H1 (cell line): Measurements from ENCODE around the gene NLN. TPM values are rescaled to one million over a fixed set of nuclear protein-coding genes. Genes with fewer than 3 reads are reported as not detected.

Source experiments
- CTCF ChIA-PET: fragments of 300-600 bp; sonication (Branson Sonifier 250); formaldehyde crosslinking; loops from one replicate; lab custom pipeline; 2021; ENCODE audit not compliant: partially characterized antibody; lab: Charles Lee
- POLR2A ChIA-PET: fragments of 300-600 bp; sonication (Branson Sonifier 250); formaldehyde crosslinking; loops from one replicate; lab custom pipeline; 2021; ENCODE audit warnings: inconsistent platforms; ENCODE audit not compliant: partially characterized antibody; lab: Charles Lee
- DNase-seq, 2 experiments: peaks; one replicate each; pipeline versions ENCODE4 v3.0.0 to v3.0.0-alpha.2; 2010 to 2022; ENCODE audit warnings: low spot score in 2 of 2, low read depth in 1 of 2, mixed read lengths in 1 of 2
- FAIRE-seq: peaks from 2 replicates; lab custom pipeline; 2011; peaks lifted over from hg19 to GRCh38; lab: Jason Lieb, UNC
- H2AFZ ChIP-seq: 2 replicates; pipeline ENCODE4 v1.8.1; 2012; ENCODE audit warnings: low read length, inconsistent platforms
- H2AK5ac ChIP-seq: 2 replicates; pipeline ENCODE4 v1.6.1; 2013; ENCODE audit warnings: low read depth, low read length
- H2BK120ac ChIP-seq: replicated peaks from 2 replicates; pipeline ENCODE3; 2013; ENCODE audit warnings: low read depth, low read length, inconsistent platforms
- H2BK12ac ChIP-seq: 2 replicates; pipeline ENCODE4 v1.6.1; 2013; ENCODE audit warnings: low read depth, low read length
- H2BK15ac ChIP-seq: 2 replicates; pipeline ENCODE4 v1.6.1; 2013; ENCODE audit warnings: low read length
- H2BK20ac ChIP-seq: 2 replicates; pipeline ENCODE4 v1.6.1; 2013; ENCODE audit warnings: low read length
- H2BK5ac ChIP-seq: 2 replicates; pipeline ENCODE4 v1.6.1; 2013; ENCODE audit warnings: low read depth, low read length
- H3K14ac ChIP-seq: 2 replicates; pipeline ENCODE4 v1.6.1; 2013; ENCODE audit warnings: inconsistent platforms; ENCODE audit not compliant: insufficient read length
- H3K18ac ChIP-seq: 2 replicates; pipeline ENCODE4 v1.6.1; 2013; ENCODE audit warnings: low read length; ENCODE audit errors: extremely low read depth
- H3K23ac ChIP-seq: 2 replicates; pipeline ENCODE4 v1.6.1; 2013; ENCODE audit warnings: inconsistent platforms; ENCODE audit not compliant: insufficient read length
- H3K23me2 ChIP-seq: 2 replicates; pipeline ENCODE4 v1.6.1; 2013; ENCODE audit warnings: low read depth, low read length
- H3K27ac ChIP-seq: 2 replicates; pipeline ENCODE4 v1.6.1; 2011; ENCODE audit warnings: low read depth, low read length, inconsistent platforms
- H3K27me3 ChIP-seq, 4 experiments: replicated peaks in 1 of 4; 1 replicate in 1 of 4; 2 replicates in 3 of 4; pipeline versions ENCODE4 v1.6.1 to v1.8.1; 2011 to 2013; ENCODE audit warnings: low read length in 3 of 4, mild to moderate bottlenecking in 3 of 4, inconsistent platforms in 2 of 4, mixed read lengths in 2 of 4, moderate library complexity in 1 of 4; ENCODE audit not compliant: control insufficient read depth in 3 of 4, insufficient read depth in 3 of 4; ENCODE audit errors: extremely low read depth in 1 of 4
- H3K36me3 ChIP-seq, 4 experiments: 2 replicates each; pipeline versions ENCODE4 v1.6.1 to v1.8.1; 2011 to 2013; ENCODE audit warnings: mild to moderate bottlenecking in 4 of 4, low read length in 3 of 4, moderate library complexity in 2 of 4, control low read depth in 1 of 4, inconsistent platforms in 1 of 4; ENCODE audit not compliant: insufficient read depth in 4 of 4, control insufficient read depth in 2 of 4
- H3K4ac ChIP-seq: replicated peaks from 2 replicates; pipeline ENCODE3; 2013; ENCODE audit warnings: low read length, low read depth, mixed read lengths, inconsistent platforms; ENCODE audit not compliant: insufficient read length
- H3K4me1 ChIP-seq, 4 experiments: replicated peaks in 1 of 4; 1 replicate in 1 of 4; 2 replicates in 3 of 4; pipeline versions ENCODE4 v1.6.1 to v1.8.1; 2011 to 2013; ENCODE audit warnings: low read length in 3 of 4, inconsistent platforms in 2 of 4, mixed read lengths in 1 of 4; ENCODE audit not compliant: insufficient read depth in 4 of 4, control insufficient read depth in 3 of 4
- H3K4me2 ChIP-seq, 2 experiments: 2 replicates each; pipeline versions ENCODE4 v1.6.1 to v1.8.1; 2011 to 2013; ENCODE audit warnings: low read depth in 2 of 2, low read length in 2 of 2, control low read depth in 1 of 2, inconsistent platforms in 1 of 2, mild to moderate bottlenecking in 1 of 2; ENCODE audit not compliant: insufficient read depth in 1 of 2
- H3K4me3 ChIP-seq, 4 experiments: fragments of 200-600, 300-600 bp in 1 of 4; sonication (generic), shearing (Covaris generic), sonication (Bioruptor Twin) in 1 of 4; 2 replicates each; pipeline versions ENCODE4 v1.5.1 to v1.8.1; 2011 to 2016; ENCODE audit warnings: low read length in 4 of 4, low read depth in 3 of 4, control low read depth in 2 of 4, inconsistent platforms in 2 of 4, mild to moderate bottlenecking in 2 of 4, mixed read lengths in 1 of 4, moderate library complexity in 1 of 4; ENCODE audit not compliant: insufficient read depth in 2 of 4; ENCODE audit errors: extremely low read depth in 1 of 4
- H3K56ac ChIP-seq: replicated peaks from 2 replicates; pipeline ENCODE3; 2013; ENCODE audit warnings: low read depth, mild to moderate bottlenecking, mixed read lengths, low read length, inconsistent platforms; ENCODE audit not compliant: insufficient read length
- H3K79me1 ChIP-seq: 2 replicates; pipeline ENCODE4 v1.6.1; 2013; ENCODE audit warnings: low read depth, low read length, control low read depth
- H3K79me2 ChIP-seq, 2 experiments: 2 replicates each; pipeline versions ENCODE4 v1.6.1 to v1.8.1; 2012 to 2013; ENCODE audit warnings: low read length in 2 of 2, mild to moderate bottlenecking in 2 of 2, inconsistent platforms in 1 of 2; ENCODE audit not compliant: insufficient read depth in 2 of 2, control insufficient read depth in 1 of 2
- H3K9ac ChIP-seq, 4 experiments: replicated peaks in 1 of 4; 1 replicate in 1 of 4; 2 replicates in 3 of 4; pipeline versions ENCODE4 v1.6.1 to v1.8.1; 2011 to 2013; ENCODE audit warnings: low read depth in 3 of 4, low read length in 3 of 4, control low read depth in 2 of 4, mild to moderate bottlenecking in 2 of 4, moderate library complexity in 2 of 4, inconsistent platforms in 1 of 4; ENCODE audit errors: extremely low read depth in 1 of 4
- H3K9me3 ChIP-seq, 2 experiments: 2 replicates each; pipeline versions ENCODE4 v1.6.1 to v1.8.1; 2012 to 2013; ENCODE audit warnings: mild to moderate bottlenecking in 2 of 2, moderate library complexity in 2 of 2, control low read depth in 1 of 2, inconsistent platforms in 1 of 2, low read depth in 1 of 2, low read length in 1 of 2, mixed read lengths in 1 of 2; ENCODE audit not compliant: insufficient read depth in 2 of 2
- H4K20me1 ChIP-seq, 2 experiments: replicated peaks in 1 of 2; 2 replicates each; pipeline versions ENCODE3 to v1.8.1; 2011 to 2013; ENCODE audit warnings: inconsistent platforms in 2 of 2, low read length in 2 of 2, mild to moderate bottlenecking in 1 of 2; ENCODE audit not compliant: insufficient read depth in 2 of 2, control insufficient read depth in 1 of 2
- H4K5ac ChIP-seq: 2 replicates; pipeline ENCODE4 v1.6.1; 2013; ENCODE audit warnings: low read length, low read depth, mixed read lengths, inconsistent platforms; ENCODE audit not compliant: insufficient read length
- H4K8ac ChIP-seq: 2 replicates; pipeline ENCODE4 v1.8.0; 2013; ENCODE audit warnings: mild to moderate bottlenecking, moderate library complexity, low read length, inconsistent platforms; ENCODE audit not compliant: insufficient read depth; ENCODE audit errors: extremely low read depth
- H4K91ac ChIP-seq: replicated peaks from 2 replicates; pipeline ENCODE3; 2013; ENCODE audit warnings: low read length, mixed read lengths, inconsistent platforms; ENCODE audit not compliant: insufficient read length
- BACH1 ChIP-seq: IDR thresholded peaks from 2 replicates; pipeline ENCODE4 v1.6.1; 2012; ENCODE audit warnings: low read length, improper control_type of control experiment
- CBX8 ChIP-seq: fragments of 300-800, 300-1000 bp; sonication (generic); IDR thresholded peaks from 2 replicates; pipeline ENCODE4 v1.7.1; 2016; ENCODE audit warnings: low read depth, low read length, borderline replicate concordance
- CHD1 ChIP-seq: IDR thresholded peaks from 2 replicates; pipeline ENCODE4 v1.6.1; 2012; ENCODE audit warnings: low read depth, low read length, improper control_type of control experiment
- GABPA ChIP-seq: IDR thresholded peaks from 2 replicates; pipeline ENCODE4 v1.6.1; 2011; ENCODE audit warnings: mild to moderate bottlenecking, low read length, moderate library complexity, borderline replicate concordance; ENCODE audit not compliant: insufficient read depth
- HDAC2 ChIP-seq, 2 experiments: fragments of 300-600 bp in 1 of 2; sonication (generic) in 1 of 2; IDR thresholded peaks; 2 replicates each; pipeline ENCODE4 v1.6.1; 2011 to 2012; ENCODE audit warnings: low read depth in 2 of 2, low read length in 2 of 2, mild to moderate bottlenecking in 2 of 2, moderate library complexity in 2 of 2, borderline replicate concordance in 1 of 2, inconsistent platforms in 1 of 2
- MAFK ChIP-seq: IDR thresholded peaks from 2 replicates; pipeline ENCODE4 v1.6.1; 2012; ENCODE audit warnings: low read depth, mild to moderate bottlenecking, improper control_type of control experiment, low read length
- USF2 ChIP-seq: IDR thresholded peaks from 2 replicates; pipeline ENCODE4 v1.6.1; 2011; ENCODE audit warnings: low read length, improper control_type of control experiment
- YY1 ChIP-seq: IDR thresholded peaks from 2 replicates; pipeline ENCODE4 v1.6.1; 2011; ENCODE audit warnings: low read depth, mild to moderate bottlenecking, low read length
- WGBS, 2 experiments: shearing (Covaris generic) in 1 of 2; methylation state at CpG; one replicate each; pipeline versions ENCODE4 v1.1.6 to v1.1.7; 2013 to 2015; ENCODE audit warnings: low lambda C conversion rate in 2 of 2, mixed read lengths in 2 of 2, inconsistent platforms in 1 of 2, low coverage in 1 of 2, missing lambda C conversion rate in 1 of 2; ENCODE audit not compliant: insufficient replicate concordance in 2 of 2, insufficient coverage in 1 of 2, insufficient read length in 1 of 2; ENCODE audit errors: extremely low coverage in 1 of 2, missing lambda C conversion rate in 1 of 2; 5-methylcytosine and 5-hydroxymethylcytosine counted together
- polyA plus RNA-seq, 7 experiments: library from polyadenylated mRNA; depleted of rRNA in 3 of 7; stranded (reverse) in 5 of 7; unstranded in 2 of 7; fragments of >200 nt in 5 of 7; fragments of 200-250 nt in 2 of 7; gene quantifications; 1 replicate in 5 of 7; 2 replicates in 1 of 7; 4 replicates in 1 of 7; pipeline versions ENCODE4 v1.2.1 to v1.2.3, GENCODE V29; 2011 to 2013; ENCODE audit warnings: missing spikeins in 2 of 7, mixed read lengths in 2 of 7
- total RNA-seq: library from RNA; stranded (reverse); fragmentation: NEBNext Ultra II Directional; extraction: Animal tissue kit (Norgen Biotek cat#: 25700); gene quantifications from 2 replicates; pipeline ENCODE4 v1.2.1, GENCODE V29; 2021
- TF ChIP-seq, protein P1 (sequence below), 3 experiments: IDR thresholded peaks; 1 replicate in 2 of 3; 2 replicates in 1 of 3; pipeline versions ENCODE4 v1.5.1 to v1.6.1; 2011; ENCODE audit warnings: low read length in 3 of 3, mild to moderate bottlenecking in 3 of 3, inconsistent platforms in 2 of 3, low read depth in 1 of 3, moderate library complexity in 1 of 3; ENCODE audit not compliant: insufficient read depth in 1 of 3; ENCODE audit errors: control extremely low read depth in 1 of 3

NLN gene
- total and polyA plus RNA-seq, 2 of the 8 experiments (the other 6 are each of a cell fraction or from before 2014, with no cell fraction given) = 46.7 to 192 TPM

- ChIA-PET POLR2A (interaction anchor here (0.8 kb wide), 1 partner anchor 13 kb away, joined by 3 read pairs; no protein-coding TSS in a partner anchor), CTCF (no interaction called here)
- no peak overlapping the region for H2BK15ac ChIP-seq
- no peaks in the 10 kb centered on the region for H3K9me3 ChIP-seq
- H3K79me1 ChIP-seq = no peaks in the 10 kb centered on the region; the same call in 1 of the 2 replicates
- H3K27ac ChIP-seq = no peak overlapping the region
- no peak overlapping the region for H2BK5ac ChIP-seq
- H4K20me1 ChIP-seq = peaks cover 0 to 2% of the 10 kb centered on the region in 2 experiments
- no peak overlapping the region for H4K91ac ChIP-seq
- no peak overlapping the region for H3K14ac ChIP-seq
- 0 out of 7 replicates have a peak, but pooled peaks cover 0 to 2% (median 0%) of the 10 kb centered on the region in 4 experiments for H3K4me1 ChIP-seq
- H4K5ac ChIP-seq = no peak overlapping the region
- DNase-seq = no peak
- no peak overlapping the region for H2AK5ac ChIP-seq
- H3K56ac ChIP-seq = no peak overlapping the region
- 77% methylated on average over 1 of the region's 1 CpG; no CpG with 5 or more reads in 1 of the 2 experiments for WGBS, 2 experiments
- H3K79me2 ChIP-seq = no peaks in the 10 kb centered on the region; a peak in 1 of 4 replicates
- no peaks in the 10 kb centered on the region for H3K27me3 ChIP-seq
- no peak overlapping the region for H3K9ac ChIP-seq
- no peak overlapping the region for H4K8ac ChIP-seq
- no peaks in the 10 kb centered on the region for H3K23me2 ChIP-seq
- no peak for FAIRE-seq
- no peak overlapping the region for H2BK12ac ChIP-seq
- no peak overlapping the region for H3K4me2 ChIP-seq
- H3K4ac ChIP-seq = no peak overlapping the region
- no peak overlapping the region for H3K4me3 ChIP-seq
- H3K23ac ChIP-seq = no peak overlapping the region
- H2AFZ ChIP-seq = no peak overlapping the region
- no peak overlapping the region for H2BK120ac ChIP-seq
- no peak overlapping the region for H2BK20ac ChIP-seq
- peaks cover 8 to 63% (median 42%) of the 10 kb centered on the region in 4 experiments for H3K36me3 ChIP-seq
- H3K18ac ChIP-seq = no peak overlapping the region
- no peak for TF ChIP-seq MAFK
- no peak for TF ChIP-seq USF2
- TF ChIP-seq, protein P1, sequence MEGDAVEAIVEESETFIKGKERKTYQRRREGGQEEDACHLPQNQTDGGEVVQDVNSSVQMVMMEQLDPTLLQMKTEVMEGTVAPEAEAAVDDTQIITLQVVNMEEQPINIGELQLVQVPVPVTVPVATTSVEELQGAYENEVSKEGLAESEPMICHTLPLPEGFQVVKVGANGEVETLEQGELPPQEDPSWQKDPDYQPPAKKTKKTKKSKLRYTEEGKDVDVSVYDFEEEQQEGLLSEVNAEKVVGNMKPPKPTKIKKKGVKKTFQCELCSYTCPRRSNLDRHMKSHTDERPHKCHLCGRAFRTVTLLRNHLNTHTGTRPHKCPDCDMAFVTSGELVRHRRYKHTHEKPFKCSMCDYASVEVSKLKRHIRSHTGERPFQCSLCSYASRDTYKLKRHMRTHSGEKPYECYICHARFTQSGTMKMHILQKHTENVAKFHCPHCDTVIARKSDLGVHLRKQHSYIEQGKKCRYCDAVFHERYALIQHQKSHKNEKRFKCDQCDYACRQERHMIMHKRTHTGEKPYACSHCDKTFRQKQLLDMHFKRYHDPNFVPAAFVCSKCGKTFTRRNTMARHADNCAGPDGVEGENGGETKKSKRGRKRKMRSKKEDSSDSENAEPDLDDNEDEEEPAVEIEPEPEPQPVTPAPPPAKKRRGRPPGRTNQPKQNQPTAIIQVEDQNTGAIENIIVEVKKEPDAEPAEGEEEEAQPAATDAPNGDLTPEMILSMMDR (IDR thresholded peaks at IDR 0.05; ENCODE audit: control extremely low read depth in 1 of 3, insufficient read depth in 1 of 3, low read depth in 1 of 3, low read length in 3 of 3) = no peak
- no peak for TF ChIP-seq CBX8
- TF ChIP-seq HDAC2 (IDR thresholded peaks at IDR 0.05; ENCODE audit: borderline replicate concordance in 1 of 2, low read depth in 2 of 2, low read length in 2 of 2) = no peak
- no peak for TF ChIP-seq YY1
- TF ChIP-seq CHD1 = no peak
- no peak for TF ChIP-seq GABPA
- no peak for TF ChIP-seq BACH1
These were observed 57.6 kb downstream of the NLN start for GRCh38 chr5:65779643-65780042.
